ENCODE measurements around the gene SLC38A10. TPM values are rescaled to one million over a fixed set of nuclear protein-coding genes. Genes with fewer than 3 reads are reported as not detected.

Gene SLC38A10
- total and polyA plus RNA-seq, 10 of the 15 experiments (the other 5 are each of a cell fraction or from before 2014, with no cell fraction given): 0.52 to 67.9 (median 22.1) TPM

GRCh38 chr17:81249223-81250040 is 45.7 kb downstream of the SLC38A10 start:
- Histone ChIP-seq H3K9ac (ENCODE audit: control insufficient read depth, insufficient read depth, low read length) (no peak overlapping the region), H3K27ac (ENCODE audit: control insufficient read depth, insufficient read depth) (no peak overlapping the region), H3K36me3 (ENCODE audit: control insufficient read depth in 2 of 2, insufficient read depth in 2 of 2, low read length in 1 of 2) (peaks cover 2% of the 10 kb centered on the region in 2 experiments; a peak in 3 of 4 replicates), H3K4me1 (ENCODE audit: control insufficient read depth, insufficient read depth, low read length) (peaks cover 15% of the 10 kb centered on the region), H3K4me2 (ENCODE audit: control insufficient read depth, insufficient read depth) (no peak overlapping the region), H2AFZ (ENCODE audit: control insufficient read depth, low read depth, low read length) (no peak overlapping the region), H3K4me3 (no peak overlapping the region), H4K20me1 (ENCODE audit: control insufficient read depth, insufficient read depth) (no peaks in the 10 kb centered on the region), H3K79me2 (ENCODE audit: control insufficient read depth, insufficient read depth, low read length) (no peaks in the 10 kb centered on the region), H3K9me3 (replicated peaks; ENCODE audit: control insufficient read depth, insufficient read depth, low read length) (no peaks in the 10 kb centered on the region), H3K27me3 (replicated peaks in 1 of 2; ENCODE audit: control insufficient read depth in 2 of 2, insufficient read depth in 2 of 2, low read length in 1 of 2) (no peaks in the 10 kb centered on the region)
- intact Hi-C loops (cut with micrococcal nuclease; ENCODE audit: unreplicated experiment): loop anchor here (5.0 to 10.0 kb wide), 2 partner anchors 265 to 353 kb away; partner anchors contain the start of gene ACTG1
- CTCF ChIA-PET: no interaction called here
- SMC1A ChIA-PET (ENCODE audit: uncharacterized antibody, unreplicated experiment): no interaction called here
- DNase-seq (ENCODE audit: low read depth, low spot score): no peak
- RAD21 ChIA-PET (ENCODE audit: unreplicated experiment): no interaction called here
- BruUV-seq (replicated peaks): no TSS peak
- WGBS (ENCODE audit: insufficient coverage, insufficient replicate concordance, low lambda C conversion rate, missing lambda C conversion rate): 91% methylated on average over 15 of the region's 15 CpGs
- POLR2A ChIA-PET: no interaction called here
- in situ Hi-C loops (cut with MboI): loop anchor here (25.0 kb wide), 1 partner anchor 237 kb away; no protein-coding TSS in a partner anchor
- no peak for ATAC-seq
- no peak for FAIRE-seq
- TF ChIP-seq TBL1XR1 (IDR thresholded peaks at IDR 0.05; ENCODE audit: low read depth, low read length) (no peak), CTCF (IDR thresholded peaks at IDR 0.05 in 2 of 3, conservative IDR thresholded peaks at IDR 0.05 in 1 of 3; ENCODE audit: control insufficient read depth in 2 of 3, extremely low read depth in 1 of 3, insufficient read depth in 1 of 3, low read depth in 3 of 3, low read length in 3 of 3) (no peak), CREB1 (IDR thresholded peaks at IDR 0.05; ENCODE audit: low read depth) (no peak), KAT2A (conservative IDR thresholded peaks at IDR 0.05; ENCODE audit: control insufficient read depth, low read depth, low read length) (no peak), CBX3 (IDR thresholded peaks at IDR 0.05; ENCODE audit: borderline replicate concordance, low read depth) (no peak), ATF7 (IDR thresholded peaks at IDR 0.05; ENCODE audit: low read depth) (no peak), ZSCAN29 (IDR thresholded peaks at IDR 0.05) (no peak), EP300 (IDR thresholded peaks at IDR 0.05; ENCODE audit: borderline replicate concordance in 1 of 2, control insufficient read depth in 1 of 2, low read depth in 2 of 2, low read length in 2 of 2) (no peak), POLR2A (IDR thresholded peaks at IDR 0.05; ENCODE audit: low read depth, low read length) (0 out of 2 replicates have a peak, but pooled peaks have one; percentile 5), ZNF622 (IDR thresholded peaks at IDR 0.05) (no peak), SREBF1 (IDR thresholded peaks at IDR 0.05; ENCODE audit: low read length) (no peak), ATF2 (IDR thresholded peaks at IDR 0.05; ENCODE audit: low read length) (no peak), POLR2AphosphoS5 (IDR thresholded peaks at IDR 0.05; ENCODE audit: low read length) (peak; percentile 25; the same call in 1 of the 2 replicates)
- TF ChIP-seq, protein P1, sequence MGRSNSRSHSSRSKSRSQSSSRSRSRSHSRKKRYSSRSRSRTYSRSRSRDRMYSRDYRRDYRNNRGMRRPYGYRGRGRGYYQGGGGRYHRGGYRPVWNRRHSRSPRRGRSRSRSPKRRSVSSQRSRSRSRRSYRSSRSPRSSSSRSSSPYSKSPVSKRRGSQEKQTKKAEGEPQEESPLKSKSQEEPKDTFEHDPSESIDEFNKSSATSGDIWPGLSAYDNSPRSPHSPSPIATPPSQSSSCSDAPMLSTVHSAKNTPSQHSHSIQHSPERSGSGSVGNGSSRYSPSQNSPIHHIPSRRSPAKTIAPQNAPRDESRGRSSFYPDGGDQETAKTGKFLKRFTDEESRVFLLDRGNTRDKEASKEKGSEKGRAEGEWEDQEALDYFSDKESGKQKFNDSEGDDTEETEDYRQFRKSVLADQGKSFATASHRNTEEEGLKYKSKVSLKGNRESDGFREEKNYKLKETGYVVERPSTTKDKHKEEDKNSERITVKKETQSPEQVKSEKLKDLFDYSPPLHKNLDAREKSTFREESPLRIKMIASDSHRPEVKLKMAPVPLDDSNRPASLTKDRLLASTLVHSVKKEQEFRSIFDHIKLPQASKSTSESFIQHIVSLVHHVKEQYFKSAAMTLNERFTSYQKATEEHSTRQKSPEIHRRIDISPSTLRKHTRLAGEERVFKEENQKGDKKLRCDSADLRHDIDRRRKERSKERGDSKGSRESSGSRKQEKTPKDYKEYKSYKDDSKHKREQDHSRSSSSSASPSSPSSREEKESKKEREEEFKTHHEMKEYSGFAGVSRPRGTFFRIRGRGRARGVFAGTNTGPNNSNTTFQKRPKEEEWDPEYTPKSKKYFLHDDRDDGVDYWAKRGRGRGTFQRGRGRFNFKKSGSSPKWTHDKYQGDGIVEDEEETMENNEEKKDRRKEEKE (IDR thresholded peaks at IDR 0.05): no peak
- TF ChIP-seq, protein P2, sequence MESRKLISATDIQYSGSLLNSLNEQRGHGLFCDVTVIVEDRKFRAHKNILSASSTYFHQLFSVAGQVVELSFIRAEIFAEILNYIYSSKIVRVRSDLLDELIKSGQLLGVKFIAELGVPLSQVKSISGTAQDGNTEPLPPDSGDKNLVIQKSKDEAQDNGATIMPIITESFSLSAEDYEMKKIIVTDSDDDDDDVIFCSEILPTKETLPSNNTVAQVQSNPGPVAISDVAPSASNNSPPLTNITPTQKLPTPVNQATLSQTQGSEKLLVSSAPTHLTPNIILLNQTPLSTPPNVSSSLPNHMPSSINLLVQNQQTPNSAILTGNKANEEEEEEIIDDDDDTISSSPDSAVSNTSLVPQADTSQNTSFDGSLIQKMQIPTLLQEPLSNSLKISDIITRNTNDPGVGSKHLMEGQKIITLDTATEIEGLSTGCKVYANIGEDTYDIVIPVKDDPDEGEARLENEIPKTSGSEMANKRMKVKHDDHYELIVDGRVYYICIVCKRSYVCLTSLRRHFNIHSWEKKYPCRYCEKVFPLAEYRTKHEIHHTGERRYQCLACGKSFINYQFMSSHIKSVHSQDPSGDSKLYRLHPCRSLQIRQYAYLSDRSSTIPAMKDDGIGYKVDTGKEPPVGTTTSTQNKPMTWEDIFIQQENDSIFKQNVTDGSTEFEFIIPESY (IDR thresholded peaks at IDR 0.05): no peak
